Measurements from ENCODE around the gene CPA1. TPM values are rescaled to one million over a fixed set of nuclear protein-coding genes. Genes with fewer than 3 reads are reported as not detected.

Gene CPA1
- total RNA-seq, 1 donor from 2014 or later, result 0.41 TPM

GRCh38 chr7:130426564-130426963, 46.3 kb downstream of the CPA1 start:
- no peaks in the 10 kb centered on the region for H3K9me3 Mint-ChIP-seq
- H3K27ac Mint-ChIP-seq, result no peak overlapping the region
- H3K4me1 Mint-ChIP-seq (ENCODE audit: unreplicated experiment), result peaks cover 37% of the 10 kb centered on the region
- peaks cover 8% of the 10 kb centered on the region for H3K36me3 Mint-ChIP-seq
- no peak for TF ChIP-seq CTCF (conservative IDR thresholded peaks at IDR 0.05)
- no peak overlapping the region for H3K4me3 Mint-ChIP-seq
- DNase-seq (ENCODE audit: extremely low spot score, unreplicated experiment), result no peak
- H3K27me3 Mint-ChIP-seq, result no peaks in the 10 kb centered on the region

GRCh38 chr7:130429019-130429418, 48.7 kb downstream of the CPA1 start:
- peak overlapping the region; percentile 24 for H3K27ac Mint-ChIP-seq
- peaks cover 22% of the 10 kb centered on the region for H3K4me1 Mint-ChIP-seq (ENCODE audit: unreplicated experiment)
- peaks cover 8% of the 10 kb centered on the region for H3K36me3 Mint-ChIP-seq
- TF ChIP-seq CTCF (conservative IDR thresholded peaks at IDR 0.05), result no peak
- no peak for DNase-seq (ENCODE audit: extremely low spot score, unreplicated experiment)
- H3K27me3 Mint-ChIP-seq, result no peaks in the 10 kb centered on the region
- no peaks in the 10 kb centered on the region for H3K9me3 Mint-ChIP-seq
- no peak overlapping the region for H3K4me3 Mint-ChIP-seq

GRCh38 chr7:130430115-130430514, 49.8 kb downstream of the CPA1 start:
- Mint-ChIP-seq H3K27me3 (no peaks in the 10 kb centered on the region), H3K36me3 (peaks cover 3% of the 10 kb centered on the region), H3K27ac (no peak overlapping the region), H3K4me3 (no peak overlapping the region), H3K4me1 (ENCODE audit: unreplicated experiment) (peaks cover 17% of the 10 kb centered on the region), H3K9me3 (no peaks in the 10 kb centered on the region)
- no peak for TF ChIP-seq CTCF (conservative IDR thresholded peaks at IDR 0.05)
- DNase-seq (ENCODE audit: extremely low spot score, unreplicated experiment), result no peak

- Mint-ChIP-seq H3K9me3 (peaks cover 2% of the 10 kb centered on the region), H3K27me3 (no peaks in the 10 kb centered on the region), H3K4me3 (no peak overlapping the region), H3K27ac (no peak overlapping the region), H3K36me3 (peaks cover 5% of the 10 kb centered on the region), H3K4me1 (ENCODE audit: unreplicated experiment) (peaks cover 13% of the 10 kb centered on the region)
- no peak for TF ChIP-seq CTCF (conservative IDR thresholded peaks at IDR 0.05)
- no peak for DNase-seq (ENCODE audit: extremely low spot score, unreplicated experiment)
Observed at GRCh38 chr7:130430841-130431666, 50.8 kb downstream of the CPA1 start.

- Mint-ChIP-seq H3K27ac (no peak overlapping the region), H3K27me3 (no peaks in the 10 kb centered on the region), H3K4me3 (no peak overlapping the region), H3K4me1 (ENCODE audit: unreplicated experiment) (peaks cover 6% of the 10 kb centered on the region), H3K36me3 (peaks cover 15% of the 10 kb centered on the region), H3K9me3 (peaks cover 6% of the 10 kb centered on the region)
- no peak for DNase-seq (ENCODE audit: extremely low spot score, unreplicated experiment)
- TF ChIP-seq CTCF (conservative IDR thresholded peaks at IDR 0.05), result no peak
Observed at GRCh38 chr7:130432886-130433285, 52.6 kb downstream of the CPA1 start.

All from type B pancreatic cell (in vitro differentiated cells).